Mesendoderm (in vitro differentiated cells): Measurements from ENCODE around the gene KIRREL2.
"Not testable (repeated sequence)": the region's sequence is repeated elsewhere in the genome, so short reads cannot be mapped to it uniquely, and the experiment has no call there.

Experiments used
- DNase-seq: peaks from one replicate; pipeline ENCODE4 v3.0.0; 2013
- H2AK5ac ChIP-seq: 2 replicates; pipeline ENCODE4 v1.6.1; 2013; ENCODE audit warnings: low read length, inconsistent platforms
- H2BK120ac ChIP-seq: 2 replicates; pipeline ENCODE4 v1.6.1; 2013; ENCODE audit warnings: low read depth, mild to moderate bottlenecking, low read length, moderate library complexity, mixed read lengths
- H2BK15ac ChIP-seq: replicated peaks from 2 replicates; pipeline ENCODE4 v1.6.1; 2013; ENCODE audit warnings: low read depth, mild to moderate bottlenecking, moderate library complexity
- H2BK5ac ChIP-seq: 2 replicates; pipeline ENCODE4 v1.6.1; 2013; ENCODE audit warnings: low read length, inconsistent platforms
- H3K18ac ChIP-seq: 2 replicates; pipeline ENCODE4 v1.6.1; 2013; ENCODE audit warnings: mild to moderate bottlenecking, low read length, mixed read lengths
- H3K23ac ChIP-seq: one replicate; pipeline ENCODE4 v1.6.1; 2013; ENCODE audit warnings: low read length
- H3K27ac ChIP-seq: 2 replicates; pipeline ENCODE4 v1.5.1; 2013; ENCODE audit warnings: low read depth, mild to moderate bottlenecking, inconsistent platforms, low read length, moderate library complexity
- H3K27me3 ChIP-seq: 2 replicates; pipeline ENCODE4 v1.6.1; 2013; ENCODE audit warnings: low read length, control low read depth, mild to moderate bottlenecking, inconsistent platforms; ENCODE audit not compliant: insufficient read depth, poor library complexity
- H3K36me3 ChIP-seq: 2 replicates; pipeline ENCODE4 v1.6.1; 2013; ENCODE audit warnings: low read length, inconsistent platforms; ENCODE audit not compliant: control insufficient read depth, insufficient read depth
- H3K4ac ChIP-seq: one replicate; pipeline ENCODE4 v1.6.1; 2013; ENCODE audit warnings: low read depth, mild to moderate bottlenecking, low read length, moderate library complexity
- H3K4me1 ChIP-seq: 2 replicates; pipeline ENCODE4 v1.6.1; 2013; ENCODE audit warnings: low read depth, low read length, inconsistent platforms; ENCODE audit not compliant: control insufficient read depth
- H3K4me2 ChIP-seq: 2 replicates; pipeline ENCODE4 v1.6.1; 2013; ENCODE audit warnings: low read length
- H3K4me3 ChIP-seq: 2 replicates; pipeline ENCODE4 v1.5.1; 2013; ENCODE audit warnings: mild to moderate bottlenecking, low read length
- H3K56ac ChIP-seq: one replicate; pipeline ENCODE4 v1.6.1; 2013; ENCODE audit warnings: low read length
- H3K79me1 ChIP-seq: 2 replicates; pipeline ENCODE4 v1.6.1; 2013; ENCODE audit warnings: low read length, inconsistent platforms
- H3K79me2 ChIP-seq: 2 replicates; pipeline ENCODE4 v1.6.1; 2013; ENCODE audit warnings: mild to moderate bottlenecking, low read length; ENCODE audit not compliant: control insufficient read depth, insufficient read depth
- H3K9ac ChIP-seq: 2 replicates; pipeline ENCODE4 v1.6.1; 2013; ENCODE audit warnings: low read length, inconsistent platforms
- H4K5ac ChIP-seq: one replicate; pipeline ENCODE4 v1.6.1; 2013; ENCODE audit warnings: low read length
- H4K8ac ChIP-seq: one replicate; pipeline ENCODE4 v1.6.1; 2013; ENCODE audit warnings: low read depth, mild to moderate bottlenecking, control low read depth, low read length, moderate library complexity
- WGBS: extraction: QIAGEN DNeasy Blood & Tissue Kit; methylation state at CpG from one replicate; pipeline ENCODE4 v1.1.7; 2013; ENCODE audit warnings: low lambda C conversion rate, missing lambda C conversion rate; ENCODE audit not compliant: insufficient coverage; ENCODE audit errors: extremely low coverage; 5-methylcytosine and 5-hydroxymethylcytosine counted together

KIRREL2 gene

DNA sequence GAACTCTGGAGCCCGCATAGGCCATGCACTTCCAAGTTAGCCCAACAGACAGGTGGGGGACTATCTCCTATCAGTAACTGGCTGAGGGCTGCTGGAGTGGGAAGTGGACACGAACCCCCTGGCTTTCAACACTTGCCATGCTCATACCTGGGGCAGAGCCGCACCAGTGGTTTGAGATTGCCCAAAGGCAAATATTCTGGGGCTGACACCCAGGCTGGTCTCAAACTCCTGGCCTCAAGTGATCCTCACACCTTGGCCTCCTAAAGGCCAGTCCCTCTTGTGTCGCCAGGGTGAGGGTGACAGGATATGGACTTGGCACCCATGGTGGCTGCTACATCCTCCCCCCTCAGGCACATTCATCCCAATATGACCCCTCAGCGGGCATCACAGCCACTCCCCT lies 30.5 kb downstream of the KIRREL2 start:
- H3K79me2 ChIP-seq = no peaks in the 10 kb centered on the region
- no peak overlapping the region for H3K4me2 ChIP-seq
- H2BK15ac ChIP-seq = no peak overlapping the region

DNA sequence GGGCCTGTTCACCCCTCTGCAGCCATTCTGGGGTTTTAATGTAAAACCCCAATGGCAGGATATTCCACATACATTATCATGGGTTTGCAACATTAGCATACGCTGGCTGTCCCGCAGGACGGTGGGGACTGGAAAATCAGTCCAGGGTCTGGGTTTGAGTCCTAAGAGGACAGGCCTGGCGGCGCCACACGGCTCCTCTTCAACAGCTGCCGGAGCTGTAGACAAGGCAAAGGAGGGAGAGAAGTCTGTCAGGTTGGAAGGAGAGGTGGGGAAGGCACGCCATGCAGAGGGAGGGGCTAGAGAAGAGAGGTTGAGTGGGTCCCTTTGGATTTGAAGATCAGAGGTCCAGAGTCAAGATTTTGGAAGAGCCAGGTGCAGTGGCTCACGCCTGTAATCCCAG lies 31.7 kb downstream of the KIRREL2 start:
- Histone ChIP-seq H3K9ac (no peak overlapping the region), H3K4me2 (no peak overlapping the region), H2BK5ac (no peak overlapping the region), H2BK15ac (no peak overlapping the region), H3K27me3 (no peaks in the 10 kb centered on the region), H3K4ac (no peak overlapping the region), H3K79me2 (no peaks in the 10 kb centered on the region), H2BK120ac (no peak overlapping the region), H3K36me3 (peaks cover 10% of the 10 kb centered on the region), H4K5ac (no peak overlapping the region), H3K23ac (no peak overlapping the region), H3K56ac (no peak overlapping the region), H2AK5ac (no peak overlapping the region), H3K4me3 (no peak overlapping the region), H4K8ac (no peak overlapping the region), H3K79me1 (no peaks in the 10 kb centered on the region), H3K18ac (no peak overlapping the region), H3K27ac (no peak overlapping the region), H3K4me1 (no peaks in the 10 kb centered on the region)
- DNase-seq = no peak
- WGBS = no CpG with 5 or more reads among the region's 9 CpGs

More for the DNA sequence above, 30.5 kb downstream of the KIRREL2 start:
- Histone ChIP-seq H2AK5ac (no peak overlapping the region), H3K4me1 (no peaks in the 10 kb centered on the region), H2BK120ac (no peak overlapping the region), H2BK5ac (no peak overlapping the region), H3K36me3 (peaks cover 10% of the 10 kb centered on the region), H4K5ac (no peak overlapping the region), H3K4ac (no peak overlapping the region), H3K56ac (no peak overlapping the region), H3K27me3 (no peaks in the 10 kb centered on the region), H3K79me1 (no peaks in the 10 kb centered on the region), H3K18ac (no peak overlapping the region), H3K9ac (no peak overlapping the region), H4K8ac (no peak overlapping the region), H3K27ac (no peak overlapping the region), H3K4me3 (no peak overlapping the region), H3K23ac (no peak overlapping the region)
- WGBS = no CpG with 5 or more reads among the region's 5 CpGs
- DNase-seq = no peak

DNA sequence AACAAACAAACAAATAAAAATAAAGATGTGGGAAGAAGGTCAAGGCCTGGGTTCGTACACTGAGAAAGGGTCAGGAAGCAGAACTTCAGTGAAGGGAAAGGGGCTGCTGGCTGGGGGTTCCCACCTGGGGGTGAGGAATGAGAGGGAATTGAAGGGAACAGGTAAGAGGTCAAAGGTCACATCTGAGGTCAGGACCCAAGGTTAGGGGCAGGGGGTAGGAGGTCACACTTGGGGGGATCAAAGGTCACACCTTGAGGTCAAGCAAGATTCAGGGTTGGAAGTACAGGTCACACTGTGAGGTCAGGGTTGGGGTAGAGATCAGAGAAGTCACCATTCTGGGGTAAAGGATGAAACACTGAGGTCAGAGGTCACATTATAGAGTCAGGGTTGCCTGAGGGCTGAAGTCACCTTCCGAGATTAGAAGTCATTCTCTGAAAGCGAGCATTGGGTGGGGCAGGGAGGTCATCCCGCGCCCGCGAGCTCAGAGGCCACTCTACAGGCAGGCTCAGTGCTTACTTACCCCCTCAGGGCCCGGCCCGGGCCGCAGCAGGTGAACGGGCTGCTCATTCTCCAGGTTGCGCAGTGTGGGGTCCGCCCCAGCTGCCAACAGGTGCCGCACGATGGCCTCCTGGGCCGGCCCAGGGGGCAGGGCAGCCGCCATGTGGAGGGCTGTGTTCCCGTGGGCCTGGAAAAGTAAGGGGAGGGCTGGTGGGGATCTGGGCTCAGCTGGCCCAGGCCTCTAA lies 32.8 kb downstream of the KIRREL2 start:
- H2BK15ac ChIP-seq = no peak overlapping the region
- no CpG with 5 or more reads among the region's 18 CpGs for WGBS

DNA sequence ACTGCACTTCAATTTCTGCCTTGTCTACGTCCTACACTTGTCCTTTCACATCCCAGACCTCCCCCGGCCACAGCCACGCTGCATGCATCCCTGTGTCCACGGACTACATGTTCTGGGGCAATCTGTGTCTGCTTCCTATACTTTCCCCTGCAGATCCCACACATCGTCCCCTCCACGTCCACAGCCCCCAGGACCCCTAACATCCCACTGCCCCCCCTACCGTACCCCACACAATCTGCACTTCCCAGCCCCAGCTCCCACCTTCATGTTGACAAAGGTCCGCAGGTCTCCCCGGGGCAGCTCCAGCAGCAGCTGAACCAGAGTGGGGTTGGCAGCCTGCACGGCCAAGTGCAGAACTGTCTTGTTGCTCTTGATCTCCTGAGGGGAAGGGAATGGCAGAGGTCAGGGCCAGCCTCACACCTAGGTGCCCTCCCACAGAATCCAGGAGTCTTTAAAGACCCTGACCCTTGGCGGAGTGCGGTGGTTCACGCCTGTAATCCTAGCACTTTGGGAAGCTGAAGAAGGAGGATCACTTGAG lies 33.5 kb downstream of the KIRREL2 start:
- Histone ChIP-seq H3K4me1 (no peaks in the 10 kb centered on the region), H3K4me2 (no peak overlapping the region), H2BK5ac (no peak overlapping the region), H3K27ac (no peak overlapping the region), H3K9ac (no peak overlapping the region), H2BK15ac (no peak overlapping the region), H3K27me3 (no peaks in the 10 kb centered on the region), H3K56ac (no peak overlapping the region), H4K5ac (no peak overlapping the region), H3K4ac (no peak overlapping the region), H3K36me3 (peaks cover 12% of the 10 kb centered on the region), H3K23ac (no peak overlapping the region), H4K8ac (no peak overlapping the region), H2BK120ac (no peak overlapping the region), H2AK5ac (no peak overlapping the region), H3K79me1 (no peaks in the 10 kb centered on the region), H3K18ac (no peak overlapping the region), H3K4me3 (no peak overlapping the region), H3K79me2 (no peaks in the 10 kb centered on the region)
- no CpG with 5 or more reads among the region's 13 CpGs for WGBS
- DNase-seq = no peak

More for the DNA sequence above, 32.8 kb downstream of the KIRREL2 start:
- Histone ChIP-seq H2BK120ac (no peak overlapping the region), H3K4me3 (no peak overlapping the region), H2AK5ac (no peak overlapping the region), H3K4me1 (no peaks in the 10 kb centered on the region), H3K18ac (no peak overlapping the region), H3K4me2 (no peak overlapping the region), H3K27ac (no peak overlapping the region), H3K23ac (no peak overlapping the region), H4K5ac (no peak overlapping the region), H3K56ac (no peak overlapping the region), H3K79me2 (no peaks in the 10 kb centered on the region), H3K27me3 (no peaks in the 10 kb centered on the region), H2BK5ac (no peak overlapping the region), H4K8ac (no peak overlapping the region), H3K79me1 (no peaks in the 10 kb centered on the region), H3K9ac (no peak overlapping the region), H3K4ac (no peak overlapping the region), H3K36me3 (peaks cover 12% of the 10 kb centered on the region)
- no peak for DNase-seq

DNA sequence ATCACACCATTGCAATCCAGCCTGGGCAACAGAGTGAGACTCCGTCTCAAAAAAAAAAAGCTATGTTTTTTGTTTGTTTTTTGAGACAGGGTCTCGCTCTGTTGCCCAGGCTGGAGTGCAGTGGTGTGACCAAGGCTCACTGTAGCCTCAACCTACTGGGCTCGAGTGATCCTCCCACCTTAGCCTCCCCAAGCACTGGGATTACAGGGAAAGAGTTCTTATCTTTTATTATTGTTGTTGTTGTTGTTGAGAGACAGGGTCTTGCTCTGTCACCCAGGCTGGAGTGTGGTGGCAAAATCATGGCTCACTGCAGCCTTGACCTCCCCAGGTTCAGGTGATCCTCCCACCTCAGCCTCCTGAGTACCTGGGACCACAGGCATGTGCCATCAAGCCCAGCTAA lies 35.1 kb downstream of the KIRREL2 start:
- not testable (repeated sequence) for H3K56ac ChIP-seq, H3K23ac ChIP-seq, H3K79me1 ChIP-seq, H2BK15ac ChIP-seq, H2AK5ac ChIP-seq, H3K27me3 ChIP-seq, H3K9ac ChIP-seq, H3K4ac ChIP-seq, H3K27ac ChIP-seq, H4K5ac ChIP-seq, H3K4me2 ChIP-seq, H2BK5ac ChIP-seq, H3K18ac ChIP-seq, H3K4me3 ChIP-seq, DNase-seq, H3K4me1 ChIP-seq, H2BK120ac ChIP-seq, H4K8ac ChIP-seq, H3K79me2 ChIP-seq
- peaks cover 15% of the 10 kb centered on the region for H3K36me3 ChIP-seq
- WGBS = no CpG with 5 or more reads among the region's 3 CpGs

DNA sequence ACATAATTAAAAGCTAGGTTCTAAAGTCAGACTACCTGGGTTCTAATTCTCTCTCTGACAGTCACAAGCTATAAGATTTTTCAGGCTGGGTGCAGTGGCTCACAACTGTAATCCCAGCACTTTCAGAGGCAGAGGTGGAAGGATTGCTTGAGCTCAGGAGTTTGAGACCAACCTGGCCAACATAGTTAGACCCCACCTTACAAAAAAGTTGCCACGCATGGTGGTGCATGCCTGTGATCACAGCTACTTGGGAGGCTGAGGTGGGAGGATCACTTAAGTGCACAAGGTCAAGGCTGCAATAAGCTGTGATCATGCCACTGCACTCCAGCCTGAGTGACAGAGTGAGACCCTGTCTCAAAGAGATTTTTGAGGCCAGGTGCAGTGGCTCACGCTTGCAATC lies 37.6 kb downstream of the KIRREL2 start:
- no peak overlapping the region for H2BK15ac ChIP-seq
- no peak overlapping the region for H4K8ac ChIP-seq
- no peak overlapping the region for H3K27ac ChIP-seq
- no peak for DNase-seq
- H2AK5ac ChIP-seq = no peak overlapping the region
- H3K4me2 ChIP-seq = no peak overlapping the region
- no peak overlapping the region for H3K56ac ChIP-seq
- H3K36me3 ChIP-seq = peaks cover 11% of the 10 kb centered on the region
- no peak overlapping the region for H2BK5ac ChIP-seq
- no CpG with 5 or more reads among the region's 2 CpGs for WGBS
- peaks cover 6% of the 10 kb centered on the region for H3K79me1 ChIP-seq
- H3K9ac ChIP-seq = no peak overlapping the region
- no peaks in the 10 kb centered on the region for H3K27me3 ChIP-seq
- H3K4me3 ChIP-seq = no peak overlapping the region
- no peak overlapping the region for H2BK120ac ChIP-seq
- H4K5ac ChIP-seq = no peak overlapping the region
- no peaks in the 10 kb centered on the region for H3K4me1 ChIP-seq
- peaks cover 2% of the 10 kb centered on the region for H3K79me2 ChIP-seq
- H3K4ac ChIP-seq = no peak overlapping the region
- H3K18ac ChIP-seq = no peak overlapping the region
- no peak overlapping the region for H3K23ac ChIP-seq
